Astrocyte (in vitro differentiated cells and primary cell): ENCODE data around the gene ITGB8.

ENCODE experiments used
- CTCF ChIP-seq: IDR thresholded peaks from 2 replicates; pipeline ENCODE4 v1.5.1; 2011; ENCODE audit warnings: low read depth, mild to moderate bottlenecking, inconsistent platforms, low read length, moderate library complexity; ENCODE audit not compliant: insufficient read depth
- EZH2 ChIP-seq: IDR thresholded peaks from 2 replicates; pipeline ENCODE4 v1.6.1; 2012; ENCODE audit warnings: mild to moderate bottlenecking, low read length, inconsistent platforms; ENCODE audit not compliant: insufficient read depth

- no peak for TF ChIP-seq CTCF
- no peak for TF ChIP-seq EZH2
Observed at GRCh38 chr7:20430664-20431063, 100.0 kb downstream of the ITGB8 start.
